ENCODE data around the gene TSPAN19. TPM values are rescaled to one million over a fixed set of nuclear protein-coding genes. Genes with fewer than 3 reads are reported as not detected.
"Not testable (repeated sequence)": the region's sequence is repeated elsewhere in the genome, so short reads cannot be mapped to it uniquely, and the experiment has no call there.

TSPAN19 gene
- total RNA-seq, 1 donor from 2014 or later, result 2.9 TPM

GRCh38 chr12:85005615-85006014 lies 30.5 kb downstream of the TSPAN19 start:
- H3K27ac Mint-ChIP-seq (ENCODE audit: unreplicated experiment), result peak overlapping the region; percentile 91
- peaks cover 49% of the 10 kb centered on the region for H3K4me1 Mint-ChIP-seq (ENCODE audit: low read depth, unreplicated experiment)
- no peak overlapping the region for H3K4me3 Mint-ChIP-seq (ENCODE audit: unreplicated experiment)
- peaks cover 12% of the 10 kb centered on the region for H3K9me3 Mint-ChIP-seq (ENCODE audit: unreplicated experiment)
- no peak for TF ChIP-seq CTCF (IDR thresholded peaks at IDR 0.05; ENCODE audit: partially characterized antibody, unreplicated experiment)
- no peak for DNase-seq
- peaks cover 2% of the 10 kb centered on the region for H3K36me3 Mint-ChIP-seq (ENCODE audit: unreplicated experiment)
- peaks cover 3% of the 10 kb centered on the region for H3K27me3 Mint-ChIP-seq (ENCODE audit: unreplicated experiment)

GRCh38 chr12:85005047-85005446 lies 31.0 kb downstream of the TSPAN19 start:
- Mint-ChIP-seq H3K4me3 (ENCODE audit: unreplicated experiment) (peak overlapping the region; percentile 69), H3K4me1 (ENCODE audit: low read depth, unreplicated experiment) (peaks cover 52% of the 10 kb centered on the region), H3K9me3 (ENCODE audit: unreplicated experiment) (peaks cover 12% of the 10 kb centered on the region), H3K27ac (ENCODE audit: unreplicated experiment) (peak overlapping the region; percentile 91)
- peak; percentile 21 for DNase-seq
- H3K27me3 Mint-ChIP-seq (ENCODE audit: unreplicated experiment); H3K36me3 Mint-ChIP-seq (ENCODE audit: unreplicated experiment): not testable (repeated sequence)

GRCh38 chr12:85004204-85004603 lies 31.9 kb downstream of the TSPAN19 start:
- Mint-ChIP-seq H3K27ac (ENCODE audit: unreplicated experiment) (peak overlapping the region; percentile 91), H3K36me3 (ENCODE audit: unreplicated experiment) (peaks cover 4% of the 10 kb centered on the region)
- no peak for DNase-seq

GRCh38 chr12:85002778-85003296 lies 33.2 kb downstream of the TSPAN19 start:
- H3K4me1 Mint-ChIP-seq (ENCODE audit: low read depth, unreplicated experiment), result peaks cover 52% of the 10 kb centered on the region
- no peak overlapping the region for H3K4me3 Mint-ChIP-seq (ENCODE audit: unreplicated experiment)
- H3K27ac Mint-ChIP-seq (ENCODE audit: unreplicated experiment), result peak overlapping the region; percentile 69
- no peak for DNase-seq
- peaks cover 4% of the 10 kb centered on the region for H3K36me3 Mint-ChIP-seq (ENCODE audit: unreplicated experiment)
- peaks cover 3% of the 10 kb centered on the region for H3K27me3 Mint-ChIP-seq (ENCODE audit: unreplicated experiment)
- peaks cover 12% of the 10 kb centered on the region for H3K9me3 Mint-ChIP-seq (ENCODE audit: unreplicated experiment)
- TF ChIP-seq CTCF (IDR thresholded peaks at IDR 0.05; ENCODE audit: partially characterized antibody, unreplicated experiment), result no peak

More at GRCh38 chr12:85004204-85004603, 31.9 kb downstream of the TSPAN19 start:
- H3K4me1 Mint-ChIP-seq (ENCODE audit: low read depth, unreplicated experiment), result peaks cover 52% of the 10 kb centered on the region
- H3K27me3 Mint-ChIP-seq (ENCODE audit: unreplicated experiment), result peaks cover 3% of the 10 kb centered on the region
- TF ChIP-seq CTCF (IDR thresholded peaks at IDR 0.05; ENCODE audit: partially characterized antibody, unreplicated experiment), result no peak
- peak overlapping the region; percentile 69 for H3K4me3 Mint-ChIP-seq (ENCODE audit: unreplicated experiment)
- peaks cover 12% of the 10 kb centered on the region for H3K9me3 Mint-ChIP-seq (ENCODE audit: unreplicated experiment)

GRCh38 chr12:85000729-85001128 lies 35.3 kb downstream of the TSPAN19 start:
- H3K27ac Mint-ChIP-seq (ENCODE audit: unreplicated experiment), result peak overlapping the region; percentile 15
- peaks cover 4% of the 10 kb centered on the region for H3K36me3 Mint-ChIP-seq (ENCODE audit: unreplicated experiment)
- H3K9me3 Mint-ChIP-seq (ENCODE audit: unreplicated experiment), result peaks cover 12% of the 10 kb centered on the region
- peaks cover 34% of the 10 kb centered on the region for H3K4me1 Mint-ChIP-seq (ENCODE audit: low read depth, unreplicated experiment)
- DNase-seq, result no peak
- peaks cover 3% of the 10 kb centered on the region for H3K27me3 Mint-ChIP-seq (ENCODE audit: unreplicated experiment)
- H3K4me3 Mint-ChIP-seq (ENCODE audit: unreplicated experiment), result no peak overlapping the region
- TF ChIP-seq CTCF (IDR thresholded peaks at IDR 0.05; ENCODE audit: partially characterized antibody, unreplicated experiment), result no peak

Measured in glutamatergic neuron (in vitro differentiated cells).